Stimulated activated CD4-positive, alpha-beta T cell treated with anti-CD3 and anti-CD28 coated beads, TNF-alpha, amount 100 ng/mL, for 24 hours (primary cell): Measurements from ENCODE around the gene IRF7.
"Not testable (repeated sequence)": the region's sequence is repeated elsewhere in the genome, so short reads cannot be mapped to it uniquely, and the experiment has no call there.

Experiments
- DNase-seq, 3 experiments: peaks; one replicate each; pipeline ENCODE4 v3.0.0-alpha.2; 2020; ENCODE audit warnings: low read depth in 3 of 3

Gene IRF7

GRCh38 chr11:581342-581741 lies 34.4 kb downstream of the IRF7 start:
- no peak for DNase-seq

DNA sequence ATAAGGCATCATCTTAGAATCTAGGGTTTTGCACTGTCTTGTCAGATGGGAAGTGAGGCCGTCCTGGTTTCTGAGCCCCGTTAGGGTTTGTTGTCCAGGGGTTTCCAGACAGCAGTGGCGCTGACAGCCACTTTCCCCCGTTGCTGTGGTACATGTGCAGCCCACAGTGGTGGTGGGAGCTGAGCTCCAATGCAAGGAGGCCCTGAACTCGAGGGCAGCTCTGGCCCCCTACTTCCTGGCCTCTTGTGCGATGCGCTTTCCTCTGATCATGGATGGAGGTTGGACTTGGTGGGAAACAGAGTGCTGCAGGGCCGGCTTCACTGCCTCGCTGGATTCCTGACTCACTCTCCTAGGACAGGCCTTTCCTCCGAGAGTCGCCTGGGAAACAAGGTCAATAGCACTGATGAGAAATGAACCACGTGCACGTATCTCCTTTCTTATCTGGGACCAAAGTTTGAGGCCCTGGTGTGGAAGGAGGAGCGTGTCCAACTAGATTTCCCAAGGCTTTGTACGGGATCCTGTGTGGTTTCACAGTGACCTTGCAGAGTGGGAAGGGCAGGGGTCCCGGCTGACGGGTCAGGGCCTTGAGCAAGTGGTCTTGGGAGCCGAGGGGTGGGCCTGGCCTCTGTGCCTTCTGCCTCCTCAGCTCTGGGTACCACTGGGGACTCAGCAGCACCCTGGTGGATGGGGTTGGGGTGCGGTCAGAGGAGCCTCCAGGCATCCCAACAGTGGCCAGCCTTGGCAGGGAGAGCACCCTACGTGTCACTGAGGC lies 35.7 kb downstream of the IRF7 start:
- no peak for DNase-seq

GRCh38 chr11:578276-579035 lies 37.3 kb downstream of the IRF7 start:
- DNase-seq: no peak

- no peak for DNase-seq
Measured at GRCh38 chr11:577611-577894, 38.2 kb downstream of the IRF7 start.

GRCh38 chr11:576811-577610 lies 38.7 kb downstream of the IRF7 start:
- no peak for DNase-seq

GRCh38 chr11:575996-576768 lies 39.6 kb downstream of the IRF7 start, which contains the start of gene PHRF1:
Gene PHRF1 (plus strand): TSS chr11:576470. CDS start chr11:581513, 5,043 bp downstream.
- DNase-seq: peak; percentile 89 to 94 (median 90)

GRCh38 chr11:575313-575995 lies 40.3 kb downstream of the IRF7 start:
- DNase-seq: no peak

GRCh38 chr11:574632-575312 lies 41.0 kb downstream of the IRF7 start:
- DNase-seq: no peak

DNA sequence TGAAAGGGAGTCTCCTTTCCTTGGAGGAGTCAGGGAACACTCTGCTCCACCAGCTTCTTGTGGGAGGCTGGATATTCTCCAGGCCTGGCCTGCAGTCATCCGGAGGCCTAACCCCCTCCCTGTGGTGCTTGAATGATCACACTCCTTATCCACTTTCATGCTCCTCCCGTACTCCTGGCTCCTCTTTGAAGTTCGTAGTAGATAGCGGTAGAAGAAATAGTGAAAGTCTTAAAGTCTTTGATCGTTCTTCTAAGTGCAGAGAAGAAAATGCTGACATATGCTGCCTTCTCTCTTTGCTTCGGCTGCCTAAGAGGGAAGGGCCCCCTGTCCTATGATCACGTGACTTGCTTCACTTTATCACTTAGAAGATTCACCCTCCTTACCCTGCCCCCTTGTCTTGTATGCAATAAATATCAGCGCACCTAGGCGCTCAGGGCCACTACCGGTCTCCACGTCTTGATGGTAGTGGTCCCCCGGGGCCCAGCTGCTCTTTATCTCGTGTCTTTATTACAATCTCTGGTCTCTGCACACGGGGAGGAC lies 41.6 kb downstream of the IRF7 start:
- not testable (repeated sequence) for DNase-seq

GRCh38 chr11:573146-573759 lies 42.5 kb downstream of the IRF7 start:
- no peak for DNase-seq

DNA sequence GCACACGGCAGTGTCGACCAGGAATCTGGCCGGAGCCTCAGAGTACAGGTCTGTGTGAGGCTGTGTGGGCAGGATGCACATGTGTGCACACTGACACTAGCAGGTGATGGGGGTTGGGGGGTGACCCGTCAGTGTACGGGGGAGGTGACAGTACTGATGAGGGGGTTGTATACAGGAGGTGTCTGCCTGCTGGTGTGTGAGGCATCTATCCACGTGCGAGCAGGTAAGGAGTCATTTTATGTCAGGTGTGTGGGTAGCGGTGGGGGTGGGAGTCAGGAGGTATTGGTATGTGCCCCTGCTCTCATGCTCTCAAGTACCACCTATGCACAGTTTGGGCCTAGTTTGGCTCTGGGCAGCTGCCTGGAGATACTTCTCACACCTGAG lies 44.0 kb downstream of the IRF7 start:
- DNase-seq: no peak

GRCh38 chr11:569158-569885 lies 46.4 kb downstream of the IRF7 start:
- no peak for DNase-seq

- peak; percentile 71 to 91 (median 79) for DNase-seq
Measured at GRCh38 chr11:568306-569157, 47.2 kb downstream of the IRF7 start.

GRCh38 chr11:567629-568292 lies 48.0 kb downstream of the IRF7 start:
- no peak for DNase-seq

DNA sequence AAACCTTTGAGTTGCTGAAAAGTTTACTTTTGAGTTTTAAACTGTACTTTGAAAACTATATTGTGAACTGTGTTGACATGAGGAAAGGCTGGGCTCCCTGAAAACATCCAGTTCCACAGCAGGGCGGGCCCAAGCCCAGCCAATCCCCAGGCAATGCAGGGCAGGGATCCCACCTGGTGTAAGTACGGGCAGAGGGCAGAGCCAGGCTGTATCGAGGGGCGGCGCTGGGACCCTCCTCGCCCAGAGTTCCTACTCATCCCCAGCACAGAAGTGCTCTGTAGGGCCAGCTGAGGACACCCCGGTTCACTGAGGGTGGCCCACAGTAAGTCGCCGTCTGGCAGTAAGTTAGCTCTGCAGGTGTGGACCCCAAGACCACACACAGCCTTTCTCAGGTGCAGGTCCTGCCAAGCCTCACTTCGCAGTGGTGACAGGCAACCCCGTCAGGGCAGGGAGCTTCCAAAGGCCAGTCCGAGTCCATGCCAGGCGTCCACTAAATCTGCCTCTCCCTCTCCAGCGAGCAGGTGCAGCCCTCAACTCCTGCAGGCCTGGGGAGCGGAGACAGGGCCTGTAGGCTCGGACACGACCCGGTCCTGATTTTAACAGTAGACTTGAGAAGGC lies 48.6 kb downstream of the IRF7 start:
- no peak for DNase-seq

- no peak for DNase-seq
Measured at GRCh38 chr11:565921-566509, 49.7 kb downstream of the IRF7 start.
